GM04504 (cell line): ENCODE results near the gene PNMA1.
A peak's percentile ranks its signal among the peaks of the same experiment; 100 is the strongest.

Experiments
- DNase-seq: peaks from one replicate; pipeline ENCODE4 v3.0.0-alpha.2; 2012; ENCODE audit warnings: low read depth

PNMA1 gene

DNA sequence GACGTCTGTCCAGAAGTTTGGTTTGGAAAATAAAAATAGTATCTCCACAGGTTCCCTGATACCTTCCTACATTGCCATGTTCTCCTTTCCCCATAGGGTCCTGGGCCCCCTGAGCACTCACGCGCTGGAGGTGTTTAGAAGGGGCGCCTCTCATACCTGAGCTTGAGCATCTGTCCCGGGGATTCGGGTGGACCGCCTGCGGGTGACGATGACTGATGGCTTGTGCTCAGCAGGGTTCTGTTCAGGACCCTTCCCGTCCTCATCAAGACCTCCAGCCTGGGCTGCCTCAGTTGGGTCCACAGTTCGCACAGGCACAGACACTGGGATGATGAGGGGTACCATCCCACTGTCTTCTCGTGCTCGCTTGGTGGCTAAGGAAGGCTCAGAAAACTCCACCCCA, 22.7 kb upstream of the PNMA1 start:
- no peak for DNase-seq

DNA sequence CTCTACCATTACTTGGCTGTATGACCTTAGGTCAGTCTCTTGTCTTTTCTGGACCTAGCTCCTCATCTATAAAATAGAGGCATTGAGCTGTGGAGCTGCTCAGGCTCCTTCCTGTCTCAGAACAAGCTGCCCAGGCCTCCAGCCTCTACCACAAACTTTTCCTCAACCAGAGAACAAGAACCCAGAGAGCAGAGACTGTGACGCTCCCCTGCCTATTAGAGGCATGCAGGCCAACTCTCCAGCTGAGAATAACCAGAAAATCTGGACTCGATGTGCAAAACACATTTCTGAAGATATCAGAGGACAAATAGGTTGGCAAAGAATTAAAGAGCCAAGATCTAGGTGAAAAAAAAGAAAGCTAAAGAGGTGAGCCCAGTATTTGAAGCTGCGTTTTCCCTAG, 17.8 kb upstream of the PNMA1 start:
- DNase-seq = no peak

DNA sequence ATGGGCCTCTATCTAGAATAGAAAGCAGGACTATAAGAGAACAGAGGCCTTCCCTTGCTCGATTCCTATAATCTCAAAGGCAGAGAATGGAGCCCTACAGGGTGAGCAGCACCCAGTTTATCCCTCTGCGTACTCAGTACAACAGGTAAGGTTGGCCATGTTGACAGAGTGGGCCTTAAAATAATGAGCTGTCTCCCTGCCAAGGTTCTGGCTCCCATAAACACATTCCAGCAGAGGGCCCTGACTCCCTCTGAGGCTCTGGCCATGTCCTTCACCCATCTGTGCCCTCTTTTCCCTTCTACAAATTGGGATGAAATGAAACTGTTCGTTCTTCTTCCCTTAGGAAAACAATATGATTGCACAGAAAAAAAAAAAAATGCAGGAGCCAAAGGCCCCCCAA, 16.9 kb upstream of the PNMA1 start:
- no peak for DNase-seq

DNA sequence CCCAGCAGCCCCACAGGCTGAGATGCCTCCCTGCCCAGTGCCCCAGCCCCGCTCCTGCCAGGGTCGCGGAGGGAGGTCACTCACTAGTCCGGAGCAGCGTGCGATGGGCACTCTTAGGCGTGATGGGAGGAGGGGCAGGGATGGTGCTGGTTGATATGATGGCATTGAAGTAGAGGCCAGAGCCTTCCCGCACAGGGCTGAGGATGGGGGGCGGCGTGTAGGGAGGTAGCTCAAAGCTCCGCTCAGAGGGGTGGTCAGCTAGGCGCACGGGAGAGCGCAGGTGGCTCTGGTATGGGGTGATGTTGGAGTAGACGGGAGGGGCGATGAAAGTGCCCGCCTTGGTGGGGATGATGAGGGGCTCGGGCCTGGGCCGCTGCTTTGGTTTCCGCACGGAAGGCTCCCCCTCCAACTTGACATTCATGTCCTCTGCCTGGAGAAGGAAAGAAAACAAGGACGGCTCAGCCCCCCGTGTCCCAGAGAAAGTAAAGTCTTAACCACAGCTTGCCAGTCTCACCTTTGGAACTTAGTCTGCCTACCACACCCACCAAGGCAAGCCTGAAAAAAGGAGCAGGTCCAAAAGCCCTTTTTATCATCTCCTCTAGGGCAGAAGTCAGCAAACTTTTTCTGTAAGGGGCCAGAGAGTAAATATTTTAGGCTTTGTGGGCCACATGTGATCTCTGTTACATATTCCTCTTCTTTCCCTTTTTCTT, 15.5 kb upstream of the PNMA1 start:
- DNase-seq = no peak

DNA sequence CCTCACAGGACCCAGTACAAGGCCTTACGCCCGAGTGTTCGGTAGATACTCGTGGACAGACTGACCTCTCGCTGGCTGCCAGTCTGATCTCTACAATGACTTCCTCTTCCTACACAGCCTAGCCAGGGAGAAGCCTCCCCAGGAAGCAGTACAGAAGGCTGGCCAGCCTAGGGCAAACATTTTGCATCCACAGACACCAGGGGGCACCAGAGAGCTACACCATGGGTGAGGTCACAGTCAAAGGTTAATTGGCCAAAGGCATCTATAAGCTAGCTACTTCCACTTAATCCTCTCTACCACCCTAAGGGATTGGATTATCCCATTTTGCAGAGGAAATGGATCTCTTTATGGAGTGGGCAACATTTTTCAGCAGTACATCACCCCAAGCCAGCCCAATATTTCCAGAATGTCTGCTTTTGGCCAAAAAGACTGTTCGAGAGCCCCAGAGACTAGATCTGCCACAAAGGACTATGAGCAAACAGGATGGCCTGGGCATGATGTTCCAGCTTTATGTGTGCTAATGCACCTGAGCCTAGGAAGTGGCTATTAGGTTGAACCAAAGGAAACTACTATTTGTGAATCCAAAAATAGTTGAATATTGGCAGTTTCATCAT, 14.6 kb upstream of the PNMA1 start:
- no peak for DNase-seq

DNA sequence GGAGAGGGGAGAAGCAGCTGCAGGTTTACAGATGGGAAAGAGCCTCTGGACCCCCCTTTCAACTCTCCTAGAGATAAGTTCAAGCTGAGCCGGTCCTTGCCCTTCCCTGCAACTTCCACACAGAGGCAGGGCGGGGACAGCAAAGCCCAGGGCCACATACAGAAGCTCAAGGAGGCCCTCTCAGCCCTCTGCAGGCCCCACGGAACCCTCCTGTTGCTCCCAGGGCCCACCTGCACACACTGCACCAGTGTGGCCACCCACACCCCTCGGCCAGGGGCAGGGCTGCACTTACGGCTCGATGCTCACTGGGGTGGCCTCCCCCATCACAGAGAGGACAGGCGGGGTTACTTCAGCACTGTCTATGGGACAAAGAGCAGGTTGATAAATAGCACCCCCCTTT, 13.0 kb upstream of the PNMA1 start:
- DNase-seq = no peak

DNA sequence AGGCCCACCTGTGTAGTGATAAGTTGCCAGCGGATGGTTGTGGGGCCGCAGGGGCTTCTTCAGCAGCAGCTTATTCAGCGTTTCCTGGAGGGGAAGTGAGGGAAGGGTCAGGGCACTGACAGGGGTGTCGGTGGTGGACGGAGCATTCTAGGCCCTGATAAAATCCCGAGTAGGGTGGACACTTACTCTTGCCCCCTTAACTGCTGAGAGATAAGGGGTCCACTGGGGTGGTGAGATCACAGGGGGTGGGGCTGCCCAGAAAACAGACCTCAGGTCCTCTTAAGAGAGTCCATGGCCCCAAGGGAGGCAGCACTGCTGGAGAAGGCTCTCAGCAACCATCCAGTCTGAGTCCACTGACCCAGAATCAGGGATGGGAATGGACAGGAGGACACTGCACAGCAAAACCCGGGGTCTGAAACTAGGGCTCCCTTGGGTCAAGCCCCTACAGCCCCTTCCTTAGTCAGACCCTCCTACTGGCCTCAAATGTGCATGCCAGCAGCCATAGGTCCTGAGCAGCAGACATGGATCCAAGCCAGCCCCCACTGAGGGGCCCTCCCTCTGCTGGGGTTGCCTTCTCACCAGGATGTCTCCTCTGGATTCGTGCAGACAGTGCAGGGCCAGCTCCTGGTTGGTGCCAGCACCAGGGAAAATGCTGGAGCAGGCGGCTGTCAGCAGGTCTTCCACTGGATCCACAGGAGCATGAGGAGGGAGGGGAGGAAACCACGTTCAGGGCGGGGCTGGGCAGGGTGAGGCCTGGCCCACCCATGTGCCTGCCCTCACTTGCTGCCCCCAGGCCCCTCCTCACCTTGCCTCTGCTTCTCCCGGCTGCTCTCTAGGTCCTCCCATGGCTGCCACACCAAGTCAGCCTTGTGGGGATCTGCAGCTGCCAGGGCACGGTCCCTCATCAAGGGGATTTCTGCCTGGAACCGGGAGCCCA, 12.1 kb upstream of the PNMA1 start:
- no peak for DNase-seq

DNA sequence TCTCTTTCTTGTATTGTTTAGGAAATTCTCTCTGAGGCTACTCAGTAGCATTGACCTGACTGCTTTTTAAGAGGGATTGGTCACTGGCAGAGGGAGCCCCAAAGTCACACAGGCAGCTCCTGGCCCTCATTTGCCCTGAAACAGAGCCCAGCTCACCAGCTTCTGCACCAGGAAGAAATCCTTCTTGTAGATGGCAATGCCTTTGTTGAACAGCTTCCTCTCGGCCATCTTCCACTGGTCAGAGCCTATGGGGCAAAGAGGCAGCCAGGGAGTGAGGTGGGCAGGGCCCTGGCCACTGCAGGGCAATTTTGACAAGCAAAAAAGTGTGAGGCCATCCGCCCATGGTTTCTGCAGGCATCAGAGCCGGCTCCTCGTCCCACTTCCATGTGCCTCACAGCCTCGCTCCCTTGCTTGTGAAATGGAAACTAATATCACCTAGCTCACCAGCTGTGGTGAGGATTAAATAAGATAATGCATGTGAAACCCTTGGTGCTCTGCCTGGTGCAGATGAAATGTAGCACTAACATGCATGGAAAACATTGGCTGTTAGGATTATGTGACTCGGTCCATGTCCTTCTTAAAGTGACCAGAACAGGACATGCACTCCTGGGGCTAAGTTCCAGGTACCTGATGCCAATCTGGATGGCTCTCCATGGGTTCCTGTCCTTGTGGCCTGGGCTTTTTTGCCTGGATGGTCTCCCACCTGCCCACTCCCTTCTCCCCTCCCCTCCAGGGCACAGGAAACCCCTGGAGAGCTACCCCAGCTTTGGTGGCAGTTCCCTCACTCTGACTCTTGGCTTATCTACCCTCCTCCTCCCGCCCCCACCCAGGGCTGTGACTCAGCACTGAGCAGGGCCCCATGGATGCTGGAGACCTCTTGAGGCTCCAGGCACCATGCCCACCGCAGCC, 11.2 kb upstream of the PNMA1 start:
- DNase-seq = no peak

DNA sequence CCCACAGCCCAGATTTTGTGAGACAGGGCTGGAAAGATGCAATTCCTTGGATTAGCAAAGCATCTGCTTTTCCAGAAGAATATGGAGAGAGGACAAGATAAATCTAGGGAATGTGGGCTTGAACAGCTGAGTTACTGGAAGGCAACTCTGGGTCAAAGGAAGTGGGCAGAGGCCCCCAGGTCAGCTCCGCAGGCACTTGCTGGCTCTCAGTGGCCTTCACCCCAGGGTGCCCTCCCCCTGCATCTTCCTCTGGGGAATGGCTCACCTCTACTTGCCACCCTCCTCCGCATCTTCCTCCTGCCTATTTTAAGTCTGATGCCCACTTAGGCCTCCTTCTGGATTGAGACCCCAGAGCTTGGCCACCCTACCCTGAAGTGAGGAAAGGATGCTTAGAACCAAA, 10.5 kb upstream of the PNMA1 start:
- no peak for DNase-seq

DNA sequence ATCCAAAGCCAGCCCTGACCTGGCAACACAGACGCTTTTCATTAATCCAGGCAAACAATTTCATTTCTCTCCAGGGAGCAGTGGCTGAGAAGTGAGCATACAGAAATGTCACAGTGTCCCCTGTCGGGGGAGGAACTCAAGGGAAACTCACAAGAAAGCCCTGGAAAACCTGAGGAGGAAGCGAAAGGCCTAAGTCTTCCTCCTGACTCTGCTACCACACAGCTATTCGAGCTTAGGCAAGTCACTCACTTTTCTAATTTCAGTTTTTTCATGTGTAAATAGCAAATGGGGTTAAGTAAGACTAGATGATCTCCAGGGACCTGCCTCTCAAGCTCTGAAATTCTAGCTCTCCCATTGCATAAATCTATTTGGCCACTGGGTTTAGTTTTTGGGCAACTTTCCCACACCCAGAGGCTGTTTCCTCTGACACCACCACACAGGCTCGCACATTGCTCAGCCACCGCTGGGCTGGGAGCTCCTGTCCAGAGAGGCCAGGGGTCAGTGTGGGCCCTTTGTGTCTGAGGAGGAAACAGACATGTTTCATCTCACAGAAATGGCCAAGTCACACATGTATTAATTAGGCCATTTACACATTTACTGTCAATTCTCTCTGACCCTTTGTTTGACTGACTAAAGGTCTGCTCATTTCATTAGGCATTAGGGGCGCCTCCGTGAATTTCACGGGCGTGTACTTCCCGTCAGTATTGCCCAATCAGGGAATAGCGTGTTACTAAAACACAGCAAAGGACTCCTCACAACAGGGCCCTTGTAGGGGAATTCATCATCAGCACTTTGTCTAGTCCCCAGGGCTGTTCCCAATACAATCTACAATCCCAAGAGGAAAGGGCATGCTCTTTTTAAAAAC, 9.8 kb upstream of the PNMA1 start:
- DNase-seq = peak; percentile 98

DNA sequence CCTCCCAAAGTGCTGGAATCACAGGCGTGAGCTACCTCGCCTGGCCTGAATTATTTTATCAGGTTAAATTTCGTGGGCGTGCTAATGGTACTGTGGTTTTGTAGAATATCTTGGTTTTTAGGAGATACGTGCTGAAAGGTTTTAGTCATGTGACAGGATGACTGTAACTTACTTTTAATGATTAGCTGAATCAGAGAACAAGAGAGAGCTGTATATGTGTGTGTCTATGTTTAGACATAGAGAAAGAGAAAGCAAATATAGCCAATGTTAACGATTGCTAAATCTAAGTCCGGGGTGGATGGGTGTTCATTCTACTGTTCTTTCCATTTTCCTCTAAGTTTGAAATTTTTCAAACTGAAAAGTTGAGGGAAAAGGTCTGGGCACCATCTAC, 9.2 kb upstream of the PNMA1 start:
- no peak for DNase-seq

DNA sequence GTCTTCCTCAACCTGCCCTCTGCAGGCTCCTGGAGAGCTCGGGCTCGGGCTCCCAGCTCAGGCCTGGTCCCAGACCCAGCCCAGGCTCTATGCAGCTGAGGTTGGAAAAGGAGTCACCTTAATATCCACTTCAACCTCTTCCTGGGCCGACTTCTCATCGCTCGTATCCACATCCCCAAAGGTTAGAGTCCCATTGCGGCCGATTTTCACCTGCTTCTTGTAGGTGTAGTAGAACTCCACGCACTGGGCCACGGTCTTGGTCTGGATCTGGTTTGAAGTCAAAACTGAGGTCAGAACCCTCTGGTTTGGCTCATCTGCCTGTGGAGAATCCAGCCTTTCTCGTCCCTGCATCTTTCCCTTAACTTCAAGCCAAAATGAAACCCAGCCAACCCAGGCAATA, 8.4 kb upstream of the PNMA1 start:
- no peak for DNase-seq

DNA sequence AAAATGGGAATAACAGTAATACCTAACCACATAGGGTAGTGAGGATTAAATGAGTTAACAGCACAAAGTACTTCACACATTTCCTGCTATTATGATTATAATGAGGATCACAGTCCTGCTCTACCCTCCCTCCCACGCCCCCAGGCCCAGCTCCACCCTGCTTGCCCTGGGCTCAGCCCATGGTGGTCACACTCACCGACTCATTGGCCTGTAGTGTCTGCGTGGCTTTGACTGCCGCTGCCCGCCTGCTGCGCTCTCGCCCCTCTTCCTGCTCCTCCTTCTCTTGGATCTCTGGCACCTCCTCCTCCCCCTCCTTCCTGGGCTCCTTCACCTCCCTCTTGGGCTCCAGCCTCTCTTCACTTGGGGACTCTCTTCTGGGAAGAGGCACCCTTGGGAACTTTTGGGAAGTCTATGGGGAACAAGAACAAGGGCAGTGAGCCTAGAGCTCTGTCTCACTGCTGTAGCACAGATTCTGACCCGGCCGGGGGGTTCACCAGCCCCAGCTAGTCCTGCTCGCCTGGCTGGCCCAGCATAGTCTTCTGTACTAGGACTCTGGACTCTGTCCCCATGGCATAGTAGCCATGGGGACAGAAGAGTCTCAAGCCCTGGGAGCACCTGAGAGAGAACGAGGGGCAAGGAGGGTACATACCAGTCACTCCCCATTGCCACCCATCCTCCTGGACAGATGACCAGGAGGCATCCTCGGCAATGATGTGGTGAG, 7.1 kb upstream of the PNMA1 start:
- no peak for DNase-seq

DNA sequence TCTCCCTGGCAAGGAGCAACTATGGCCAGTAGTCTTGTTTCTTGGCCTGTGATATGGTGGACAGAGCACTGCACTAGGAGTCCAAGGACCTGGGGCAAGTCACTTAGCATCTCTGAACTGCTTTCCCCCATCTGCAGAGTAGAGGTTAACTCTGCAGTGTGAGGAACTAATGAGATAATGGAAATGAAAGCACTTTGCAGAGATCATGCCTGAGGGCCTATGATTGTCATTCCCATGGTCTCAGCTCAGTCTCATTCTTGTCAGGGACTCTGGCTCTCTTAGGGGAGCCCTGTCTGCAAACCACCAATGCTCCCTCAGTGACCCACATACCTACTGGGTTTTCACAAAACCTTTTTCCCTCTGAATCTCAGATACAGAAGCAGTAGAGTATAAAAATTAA, 6.5 kb upstream of the PNMA1 start:
- DNase-seq = no peak

DNA sequence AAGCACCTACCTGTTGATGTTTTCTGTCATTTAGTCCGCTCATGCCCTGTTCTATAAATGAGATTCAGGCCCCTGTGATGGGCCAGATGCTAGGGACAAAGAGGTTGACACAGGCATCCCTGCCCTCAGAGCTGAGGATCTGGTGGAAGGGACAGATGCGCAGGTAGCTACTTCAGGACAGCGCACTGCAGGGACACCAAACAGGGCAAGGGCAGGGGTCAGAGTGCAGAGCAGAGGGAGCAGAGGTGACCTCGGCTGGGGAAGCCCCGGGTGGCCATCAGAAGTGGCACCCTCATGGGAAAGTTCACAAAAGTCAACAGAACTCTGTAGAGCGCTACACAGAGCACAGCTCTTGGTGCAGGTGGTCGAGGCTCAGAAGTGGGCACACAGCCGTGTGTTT, 5.6 kb upstream of the PNMA1 start:
- no peak for DNase-seq

DNA sequence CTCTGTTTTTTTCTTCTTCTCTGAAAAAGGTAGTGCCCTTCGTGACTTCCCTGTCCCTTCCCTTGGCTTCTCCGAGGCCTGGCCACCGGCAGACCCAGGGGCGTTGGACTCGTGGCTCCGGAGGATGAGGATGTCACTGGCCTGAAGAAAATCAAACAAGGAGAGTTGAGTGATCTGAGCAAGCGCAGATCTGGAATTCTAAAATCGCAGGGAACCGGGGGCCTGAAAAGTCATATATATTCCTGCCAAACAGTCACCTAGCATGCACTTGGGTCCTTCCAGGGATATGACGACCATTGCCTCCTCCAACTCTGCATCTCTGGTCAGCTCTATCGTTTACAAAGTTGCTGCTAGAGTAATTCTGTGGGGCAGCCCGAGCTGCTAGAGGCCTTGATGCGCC, 5.2 kb upstream of the PNMA1 start:
- DNase-seq = no peak

DNA sequence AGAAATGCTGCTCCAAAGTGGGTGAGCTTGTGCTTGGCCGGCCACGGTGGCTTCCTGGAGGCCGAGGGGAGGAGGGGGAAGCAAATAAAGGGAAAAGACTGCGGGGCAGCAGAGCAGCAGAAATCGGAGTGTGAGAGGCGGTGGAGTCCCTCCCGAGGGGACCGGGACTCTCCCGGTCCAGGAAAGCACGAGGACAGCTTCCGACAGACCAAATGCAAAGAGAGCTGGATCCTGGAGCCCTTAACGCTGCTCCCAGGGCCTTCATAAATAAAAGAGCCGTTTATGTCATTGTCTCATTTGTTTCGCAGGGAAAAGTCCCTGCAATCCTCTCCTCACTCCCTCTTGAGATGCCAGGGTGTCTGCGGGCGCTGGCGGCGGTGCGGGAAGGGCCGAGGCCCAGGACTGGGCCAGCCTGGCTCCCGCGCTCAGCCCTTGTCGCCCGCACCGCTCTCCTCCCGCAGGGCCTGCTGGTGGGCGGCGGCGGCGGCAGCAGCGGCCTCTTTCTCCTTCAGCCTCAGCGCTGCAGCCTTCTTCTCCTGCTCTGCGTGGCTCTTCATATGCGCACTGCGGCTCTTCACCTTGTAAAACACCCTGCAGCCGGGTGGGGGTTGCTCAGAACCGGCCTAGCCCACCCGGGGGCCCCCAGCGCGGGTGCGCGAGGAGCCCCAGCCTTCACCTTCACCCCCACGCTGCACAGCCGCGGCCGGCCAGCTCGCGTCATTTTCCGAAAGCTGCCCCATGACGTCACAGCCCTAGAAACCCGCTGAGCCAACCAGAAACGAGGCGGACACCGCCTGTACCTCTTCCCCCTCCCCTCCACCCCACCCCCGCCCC, 4.5 kb upstream of the PNMA1 start:
- no peak for DNase-seq

DNA sequence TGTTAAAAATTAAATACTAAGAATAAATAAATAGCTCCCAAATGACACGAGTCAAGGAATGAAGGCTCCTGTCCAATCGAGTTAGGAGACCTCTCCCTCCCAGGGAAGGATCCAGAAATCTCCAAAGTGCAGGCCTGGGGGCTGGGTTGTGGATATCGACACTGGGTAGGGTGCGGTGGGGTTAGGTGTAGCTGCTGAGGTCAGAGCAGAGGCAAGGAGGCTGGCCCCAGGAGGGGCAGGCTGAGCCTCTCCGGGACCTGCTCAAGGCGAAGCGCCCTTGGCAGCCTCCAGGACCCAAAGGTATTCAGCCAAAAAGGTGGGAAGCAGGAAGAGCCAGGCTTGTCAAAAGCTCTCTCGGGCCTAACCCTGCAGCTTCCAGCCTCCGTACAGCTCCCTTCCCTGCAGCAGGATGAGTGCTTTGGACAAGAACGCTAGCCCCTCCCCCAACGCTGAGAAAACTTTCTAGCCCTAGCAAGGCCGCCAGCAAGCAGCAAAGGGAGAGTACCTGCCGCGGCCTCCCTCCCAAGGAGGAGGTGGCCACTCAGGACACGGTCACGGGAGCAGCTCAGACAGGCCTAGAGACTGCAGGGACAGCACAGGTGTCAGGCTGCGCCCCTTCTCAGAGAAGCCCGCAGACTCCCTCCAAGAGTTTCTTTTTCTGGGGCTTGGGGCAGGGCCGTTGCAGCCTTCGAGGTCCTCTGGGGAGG, 3.7 kb upstream of the PNMA1 start:
- DNase-seq = no peak

DNA sequence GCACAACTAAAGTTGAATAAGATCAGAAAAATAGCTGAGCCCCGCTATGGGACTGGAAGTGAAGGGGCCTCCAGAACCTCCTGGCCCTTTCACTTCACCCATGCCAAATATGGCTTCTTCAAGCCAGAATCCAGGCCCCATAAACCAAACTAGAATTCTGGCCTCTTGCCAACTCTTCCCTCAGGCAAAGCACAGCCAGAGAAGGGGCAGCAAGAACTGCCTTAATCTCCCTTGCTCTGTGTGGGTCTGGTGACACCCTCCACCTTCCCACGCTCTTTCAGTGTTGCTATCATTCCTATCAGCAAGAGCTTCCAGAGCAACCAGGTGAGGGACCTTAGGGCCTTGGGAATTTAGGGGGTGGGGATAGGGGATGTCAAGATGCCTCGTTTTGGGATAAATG, 3.1 kb upstream of the PNMA1 start:
- no peak for DNase-seq
